ENCODE measurements around the gene SYT8.

DNA sequence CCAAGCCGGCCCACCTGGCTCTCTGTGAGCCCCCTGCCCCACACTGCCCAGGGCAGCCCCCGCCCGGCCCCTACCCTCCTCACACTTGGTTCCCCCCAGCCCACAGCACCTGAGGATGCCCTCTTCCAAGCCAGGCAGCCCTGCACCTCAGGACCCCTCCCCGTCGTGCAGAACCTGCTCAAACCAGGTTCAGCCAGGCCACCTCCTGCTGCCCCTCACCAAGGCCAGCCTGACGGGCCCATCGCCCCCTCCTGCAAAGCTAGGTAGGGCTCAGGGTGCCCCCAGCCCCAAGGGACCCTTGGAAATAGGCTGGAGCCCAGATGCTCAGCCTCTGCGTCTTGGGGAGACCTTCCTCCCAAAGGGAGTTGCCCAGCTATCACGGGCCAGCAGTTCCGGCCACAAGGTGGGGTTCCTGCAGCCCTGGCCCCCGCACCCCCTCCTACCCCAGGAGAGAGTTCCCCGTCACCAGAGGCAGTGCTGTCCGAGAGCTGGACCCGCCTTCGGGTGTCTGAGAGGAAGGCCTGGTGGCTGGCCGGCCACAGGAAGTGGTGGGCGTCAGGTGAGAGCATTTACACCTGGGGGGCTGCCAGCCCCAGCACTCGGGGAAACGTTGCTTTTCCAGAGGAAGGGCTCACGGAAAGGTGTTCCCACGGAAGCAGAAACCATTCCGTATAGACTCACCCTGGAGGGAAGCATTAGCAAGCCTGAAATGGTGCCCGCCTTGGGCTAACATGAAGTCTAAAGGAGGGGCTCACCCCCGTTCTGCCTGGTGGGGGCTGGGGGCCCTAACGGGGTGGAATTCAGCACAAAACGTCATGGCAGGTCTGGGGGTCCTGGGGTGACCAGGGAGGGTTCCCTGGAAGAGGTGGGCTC, 3.2 kb upstream of the SYT8 start:
- no peak for TF ChIP-seq POLR2A (IDR thresholded peaks at IDR 0.05)
- TF ChIP-seq, protein P1, sequence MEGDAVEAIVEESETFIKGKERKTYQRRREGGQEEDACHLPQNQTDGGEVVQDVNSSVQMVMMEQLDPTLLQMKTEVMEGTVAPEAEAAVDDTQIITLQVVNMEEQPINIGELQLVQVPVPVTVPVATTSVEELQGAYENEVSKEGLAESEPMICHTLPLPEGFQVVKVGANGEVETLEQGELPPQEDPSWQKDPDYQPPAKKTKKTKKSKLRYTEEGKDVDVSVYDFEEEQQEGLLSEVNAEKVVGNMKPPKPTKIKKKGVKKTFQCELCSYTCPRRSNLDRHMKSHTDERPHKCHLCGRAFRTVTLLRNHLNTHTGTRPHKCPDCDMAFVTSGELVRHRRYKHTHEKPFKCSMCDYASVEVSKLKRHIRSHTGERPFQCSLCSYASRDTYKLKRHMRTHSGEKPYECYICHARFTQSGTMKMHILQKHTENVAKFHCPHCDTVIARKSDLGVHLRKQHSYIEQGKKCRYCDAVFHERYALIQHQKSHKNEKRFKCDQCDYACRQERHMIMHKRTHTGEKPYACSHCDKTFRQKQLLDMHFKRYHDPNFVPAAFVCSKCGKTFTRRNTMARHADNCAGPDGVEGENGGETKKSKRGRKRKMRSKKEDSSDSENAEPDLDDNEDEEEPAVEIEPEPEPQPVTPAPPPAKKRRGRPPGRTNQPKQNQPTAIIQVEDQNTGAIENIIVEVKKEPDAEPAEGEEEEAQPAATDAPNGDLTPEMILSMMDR (IDR thresholded peaks at IDR 0.05 in 4 of 5, conservative IDR thresholded peaks at IDR 0.05 in 1 of 5), result no peak

Data from gastrocnemius medialis (tissue), 4 donors.